Glutamatergic neuron (in vitro differentiated cells): ENCODE measurements around the gene CHD6. TPM values are rescaled to one million over a fixed set of nuclear protein-coding genes. Genes with fewer than 3 reads are reported as not detected.

Source experiments
- DNase-seq: peaks from one replicate; pipeline ENCODE4 v3.0.0; 2022
- H3K27ac Mint-ChIP-seq: one replicate; pipeline ENCODE4 v1.8.0; 2020; ENCODE audit warnings: mild to moderate bottlenecking, mixed read lengths, inconsistent platforms; ENCODE audit not compliant: unreplicated experiment
- H3K27me3 Mint-ChIP-seq: one replicate; pipeline ENCODE4 v1.8.0; 2020; ENCODE audit warnings: mild to moderate bottlenecking, moderate library complexity, mixed read lengths, inconsistent platforms; ENCODE audit not compliant: unreplicated experiment
- H3K36me3 Mint-ChIP-seq: one replicate; pipeline ENCODE4 v1.8.0; 2020; ENCODE audit warnings: mild to moderate bottlenecking, mixed read lengths, inconsistent platforms; ENCODE audit not compliant: unreplicated experiment
- H3K4me1 Mint-ChIP-seq: one replicate; pipeline ENCODE4 v1.8.0; 2020; ENCODE audit warnings: mild to moderate bottlenecking, low read depth, mixed read lengths, inconsistent platforms; ENCODE audit not compliant: unreplicated experiment
- H3K4me3 Mint-ChIP-seq: one replicate; pipeline ENCODE4 v1.8.0; 2020; ENCODE audit warnings: mild to moderate bottlenecking, mixed read lengths, inconsistent platforms; ENCODE audit not compliant: unreplicated experiment
- H3K9me3 Mint-ChIP-seq: one replicate; pipeline ENCODE4 v1.8.0; 2020; ENCODE audit warnings: mild to moderate bottlenecking, moderate library complexity, mixed read lengths, inconsistent platforms; ENCODE audit not compliant: unreplicated experiment
- total RNA-seq: library from RNA; stranded (reverse); fragmentation: NEBNext Ultra II Directional; extraction: Animal tissue kit (Norgen Biotek cat#: 25700); gene quantifications from one replicate; pipeline ENCODE4 v1.2.1, GENCODE V29; 2021; ENCODE audit not compliant: unreplicated experiment
- TF ChIP-seq, protein P1 (sequence below): fragments of 200-600 bp; sonication (generic); IDR thresholded peaks from one replicate; pipeline ENCODE4 v1.5.0; 2021; ENCODE audit not compliant: partially characterized antibody, unreplicated experiment

The CHD6 gene
- total RNA-seq, 1 donor from 2014 or later = 85.6 TPM

DNA sequence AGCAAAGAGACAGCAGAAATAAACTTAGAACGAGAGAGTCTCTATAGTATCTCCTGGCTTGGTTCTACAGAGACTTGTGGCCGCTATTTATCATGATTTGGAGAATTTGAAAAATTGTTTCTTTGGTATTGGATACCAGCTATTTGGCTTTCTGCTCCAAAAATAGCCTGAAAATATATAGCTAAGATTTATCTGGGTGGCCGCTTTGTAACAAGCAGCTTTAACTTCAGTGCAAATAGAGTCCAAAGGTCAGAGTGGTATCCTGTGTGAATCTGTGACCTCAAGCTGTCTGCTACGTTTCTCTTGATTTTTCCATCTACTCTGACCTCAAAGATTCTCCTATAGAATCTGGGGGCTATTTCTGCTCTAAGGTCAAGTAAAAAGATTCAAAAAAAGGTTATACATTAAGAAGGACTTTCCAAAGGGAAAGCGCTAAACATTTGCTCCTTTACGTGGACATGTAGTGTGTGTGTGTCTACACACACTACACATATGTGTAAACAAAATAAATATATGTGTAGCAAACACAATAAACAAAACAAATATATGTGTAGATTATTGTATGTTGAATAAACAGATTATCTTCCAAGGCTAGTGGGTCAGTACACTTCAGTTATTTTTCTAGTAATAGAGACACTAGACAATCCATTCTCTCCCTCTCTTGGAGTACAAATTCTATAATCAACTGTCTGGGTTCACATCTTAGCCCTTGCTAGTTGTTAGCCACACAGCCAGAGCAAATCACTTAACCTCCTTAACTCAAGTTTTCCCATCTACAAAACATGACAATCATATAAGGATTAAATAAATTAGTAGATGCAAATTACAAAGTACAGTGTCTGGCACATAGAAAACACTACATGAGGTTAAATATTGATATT is 40.8 kb downstream of the CHD6 start:
- Mint-ChIP-seq H3K9me3 (peaks cover 3% of the 10 kb centered on the region), H3K4me1 (peaks cover 17% of the 10 kb centered on the region), H3K27ac (no peak overlapping the region), H3K27me3 (peaks cover 2% of the 10 kb centered on the region), H3K36me3 (no peaks in the 10 kb centered on the region), H3K4me3 (no peak overlapping the region)
- TF ChIP-seq, protein P1, sequence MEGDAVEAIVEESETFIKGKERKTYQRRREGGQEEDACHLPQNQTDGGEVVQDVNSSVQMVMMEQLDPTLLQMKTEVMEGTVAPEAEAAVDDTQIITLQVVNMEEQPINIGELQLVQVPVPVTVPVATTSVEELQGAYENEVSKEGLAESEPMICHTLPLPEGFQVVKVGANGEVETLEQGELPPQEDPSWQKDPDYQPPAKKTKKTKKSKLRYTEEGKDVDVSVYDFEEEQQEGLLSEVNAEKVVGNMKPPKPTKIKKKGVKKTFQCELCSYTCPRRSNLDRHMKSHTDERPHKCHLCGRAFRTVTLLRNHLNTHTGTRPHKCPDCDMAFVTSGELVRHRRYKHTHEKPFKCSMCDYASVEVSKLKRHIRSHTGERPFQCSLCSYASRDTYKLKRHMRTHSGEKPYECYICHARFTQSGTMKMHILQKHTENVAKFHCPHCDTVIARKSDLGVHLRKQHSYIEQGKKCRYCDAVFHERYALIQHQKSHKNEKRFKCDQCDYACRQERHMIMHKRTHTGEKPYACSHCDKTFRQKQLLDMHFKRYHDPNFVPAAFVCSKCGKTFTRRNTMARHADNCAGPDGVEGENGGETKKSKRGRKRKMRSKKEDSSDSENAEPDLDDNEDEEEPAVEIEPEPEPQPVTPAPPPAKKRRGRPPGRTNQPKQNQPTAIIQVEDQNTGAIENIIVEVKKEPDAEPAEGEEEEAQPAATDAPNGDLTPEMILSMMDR = no peak
- no peak for DNase-seq

DNA sequence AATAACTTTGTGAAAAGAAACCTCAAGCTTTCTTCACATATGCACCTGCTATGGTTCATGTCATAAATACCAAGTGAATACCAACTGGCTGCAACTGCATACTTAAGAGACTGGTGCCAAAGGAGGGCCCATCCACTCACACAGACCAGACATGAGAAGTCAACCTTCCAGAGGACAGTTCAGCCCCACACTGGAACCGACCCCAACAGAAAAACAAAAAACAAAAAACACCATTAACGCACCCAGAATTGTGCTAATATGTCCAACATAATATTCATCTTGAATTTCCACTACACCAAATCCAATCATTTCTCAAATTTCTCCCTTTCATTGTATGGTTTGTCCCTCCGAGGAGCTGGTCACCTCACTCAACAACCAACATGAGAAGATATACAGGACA is 42.8 kb downstream of the CHD6 start:
- Mint-ChIP-seq H3K4me1 (peaks cover 22% of the 10 kb centered on the region), H3K27me3 (peaks cover 2% of the 10 kb centered on the region), H3K9me3 (peaks cover 3% of the 10 kb centered on the region), H3K4me3 (no peak overlapping the region), H3K36me3 (no peaks in the 10 kb centered on the region), H3K27ac (no peak overlapping the region)
- DNase-seq = no peak
- TF ChIP-seq, protein P1 = no peak

DNA sequence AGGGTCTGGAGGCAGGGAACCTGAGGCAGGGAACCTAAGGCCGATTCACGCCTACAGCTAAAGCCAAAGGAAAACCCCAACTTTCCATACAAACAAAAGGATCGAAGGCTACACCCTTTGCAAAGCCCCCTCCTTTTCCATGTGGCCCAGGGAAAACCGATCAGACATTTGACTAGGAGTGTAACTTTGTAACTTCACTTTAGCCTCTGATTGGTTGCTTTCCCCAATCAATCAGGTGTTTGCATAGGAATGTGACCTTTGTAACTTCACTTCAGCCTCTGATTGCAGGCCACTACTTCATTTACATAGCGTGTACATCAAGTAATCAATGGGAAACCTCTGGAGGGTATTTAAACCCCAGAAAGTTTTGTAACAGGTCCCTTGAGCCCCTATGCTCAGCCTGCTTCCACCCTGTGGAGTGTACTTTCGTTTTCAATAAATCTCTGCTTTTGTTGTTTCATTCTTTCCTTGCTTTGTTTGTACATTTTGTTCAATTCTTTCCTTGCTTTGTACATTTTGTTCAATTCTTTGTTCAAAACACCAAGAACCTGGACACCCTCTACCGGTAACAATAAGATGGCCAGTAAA is 43.3 kb downstream of the CHD6 start:
- H3K9me3 Mint-ChIP-seq = peaks cover 3% of the 10 kb centered on the region
- H3K4me1 Mint-ChIP-seq = peaks cover 22% of the 10 kb centered on the region
- H3K27me3 Mint-ChIP-seq = peaks cover 2% of the 10 kb centered on the region
- TF ChIP-seq, protein P1 = no peak
- no peak overlapping the region for H3K27ac Mint-ChIP-seq
- no peak for DNase-seq
- no peak overlapping the region for H3K4me3 Mint-ChIP-seq
- H3K36me3 Mint-ChIP-seq = no peaks in the 10 kb centered on the region

DNA sequence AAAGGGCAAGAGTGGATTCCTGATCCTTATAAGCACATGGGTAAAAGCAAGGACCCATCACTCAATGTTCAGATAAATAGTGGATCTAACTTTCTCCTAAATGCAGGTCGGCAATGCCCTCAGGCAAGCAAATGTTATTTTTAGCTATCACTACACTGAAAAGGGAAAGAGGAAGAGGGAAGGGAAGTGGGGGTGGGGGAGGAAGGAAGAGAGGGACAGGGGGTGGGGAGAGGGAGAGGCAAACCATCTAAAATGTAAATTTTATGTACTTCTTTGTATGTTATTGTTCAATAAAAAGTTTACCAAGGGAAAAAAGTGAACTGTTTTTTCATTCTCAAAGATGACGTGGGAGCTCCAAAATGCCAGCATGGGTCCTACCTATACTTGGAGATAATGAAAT is 44.2 kb downstream of the CHD6 start:
- peaks cover 2% of the 10 kb centered on the region for H3K27me3 Mint-ChIP-seq
- H3K36me3 Mint-ChIP-seq = no peaks in the 10 kb centered on the region

More for the DNA sequence above, 44.2 kb downstream of the CHD6 start:
- peaks cover 3% of the 10 kb centered on the region for H3K9me3 Mint-ChIP-seq
- no peak overlapping the region for H3K4me3 Mint-ChIP-seq
- TF ChIP-seq, protein P1 = no peak
- H3K4me1 Mint-ChIP-seq = peaks cover 27% of the 10 kb centered on the region
- DNase-seq = no peak
- H3K27ac Mint-ChIP-seq = no peak overlapping the region
